Measurements from ENCODE around the gene GOLGA8M.
"Not testable (repeated sequence)": the region's sequence is repeated elsewhere in the genome, so short reads cannot be mapped to it uniquely, and the experiment has no call there.

The GOLGA8M gene

DNA sequence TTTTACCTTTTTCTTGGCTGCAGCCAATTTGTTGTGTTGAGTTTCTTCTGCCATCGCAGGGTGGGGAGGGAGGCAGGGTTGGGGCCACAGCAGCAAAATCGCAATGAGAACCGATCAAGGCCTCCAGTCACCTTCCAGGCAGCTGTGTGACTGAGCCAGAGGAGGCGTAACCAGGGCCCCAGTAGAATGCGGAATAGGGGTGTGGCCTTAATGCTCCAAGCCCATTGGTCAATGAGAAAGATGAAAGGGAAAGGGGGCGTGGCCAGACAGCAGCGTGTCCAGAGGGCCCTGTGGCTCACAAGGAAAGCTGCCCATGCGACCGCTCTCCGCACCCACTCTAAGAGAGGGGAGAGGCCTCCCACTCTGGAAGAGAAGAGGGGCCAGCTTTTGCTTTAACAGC lies at the start of gene GOLGA8M:
GOLGA8M (minus strand) TSS at position 152 of the 400 bp plus-strand sequence; CDS start at position 54, 98 bp downstream.
- not testable (repeated sequence) for DNase-seq (ENCODE audit: low read depth, low spot score)

GRCh38 chr15:28742890-28743289 lies 30.7 kb upstream of the GOLGA8M start:
- DNase-seq (ENCODE audit: low read depth, low spot score), result not testable (repeated sequence)

- not testable (repeated sequence) for DNase-seq (ENCODE audit: low read depth, low spot score)
Observed at GRCh38 chr15:28738590-28739292, 26.5 kb upstream of the GOLGA8M start.

DNA sequence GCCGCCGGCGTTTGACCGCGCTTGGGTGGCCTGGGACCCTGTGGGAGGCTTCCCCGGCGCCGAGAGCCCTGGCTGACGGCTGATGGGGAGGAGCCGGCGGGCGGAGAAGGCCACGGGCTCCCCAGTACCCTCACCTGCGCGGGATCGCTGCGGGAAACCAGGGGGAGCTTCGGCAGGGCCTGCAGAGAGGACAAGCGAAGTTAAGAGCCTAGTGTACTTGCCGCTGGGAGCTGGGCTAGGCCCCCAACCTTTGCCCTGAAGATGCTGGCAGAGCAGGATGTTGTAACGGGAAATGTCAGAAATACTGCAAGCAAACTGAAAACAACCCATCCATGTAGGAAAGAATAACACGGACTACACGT lies 26.0 kb upstream of the GOLGA8M start:
- DNase-seq (ENCODE audit: low read depth, low spot score), result not testable (repeated sequence)

- peak; percentile 74 for DNase-seq (ENCODE audit: low read depth, low spot score)
Observed at GRCh38 chr15:28737521-28738199, 25.4 kb upstream of the GOLGA8M start.

- DNase-seq (ENCODE audit: low read depth, low spot score), result peak; percentile 35
Observed at GRCh38 chr15:28728061-28728460, 15.8 kb upstream of the GOLGA8M start.

- DNase-seq (ENCODE audit: low read depth, low spot score), result not testable (repeated sequence)
Observed at GRCh38 chr15:28727026-28727425, 14.8 kb upstream of the GOLGA8M start.

- DNase-seq (ENCODE audit: low read depth, low spot score), result no peak
Observed at GRCh38 chr15:28726102-28726501, 13.9 kb upstream of the GOLGA8M start.

DNA sequence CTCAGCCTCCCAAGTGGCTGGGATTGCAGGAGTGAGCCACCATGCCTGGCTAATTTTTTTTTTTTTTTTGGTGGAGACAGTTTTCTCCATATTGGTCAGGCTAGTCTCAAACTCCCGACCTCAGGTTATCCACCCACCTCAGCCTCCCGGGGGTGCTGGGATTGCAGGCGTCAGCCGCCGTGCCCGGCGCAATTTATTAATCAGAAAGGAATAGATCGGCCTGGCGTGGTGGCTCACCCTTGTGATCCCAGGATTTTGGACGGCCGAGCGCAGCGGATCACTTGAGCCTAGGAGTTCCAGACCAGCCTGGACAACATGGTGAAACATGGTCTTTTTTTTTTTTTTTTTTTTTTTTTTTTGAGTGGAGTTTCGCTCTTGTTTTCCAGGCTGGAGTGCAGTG lies 13.3 kb upstream of the GOLGA8M start:
- DNase-seq (ENCODE audit: low read depth, low spot score), result no peak

GRCh38 chr15:28723986-28724385 lies 11.8 kb upstream of the GOLGA8M start:
- DNase-seq (ENCODE audit: low read depth, low spot score), result not testable (repeated sequence)

DNA sequence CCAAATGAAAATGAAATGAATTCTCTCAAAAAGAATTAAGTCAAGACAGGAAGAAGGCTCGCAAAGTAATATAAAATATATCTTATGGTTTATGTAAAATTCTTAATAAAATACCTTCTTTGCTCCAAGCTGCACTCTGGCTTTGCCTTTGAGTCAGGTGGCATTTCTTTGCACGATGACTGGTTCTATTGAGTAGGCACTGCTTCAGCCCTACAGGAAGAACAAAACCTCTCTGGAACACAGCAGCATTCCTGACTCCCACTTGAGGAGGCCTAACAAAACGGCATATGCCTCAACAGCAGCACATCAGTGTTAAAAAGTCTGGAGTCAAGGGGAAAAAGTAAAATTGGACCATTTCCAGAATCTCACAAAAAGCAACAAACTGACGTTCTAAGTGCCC lies 7.4 kb upstream of the GOLGA8M start:
- not testable (repeated sequence) for DNase-seq (ENCODE audit: low read depth, low spot score)

GRCh38 chr15:28718576-28718975 lies 6.4 kb upstream of the GOLGA8M start:
- DNase-seq (ENCODE audit: low read depth, low spot score), result not testable (repeated sequence)

DNA sequence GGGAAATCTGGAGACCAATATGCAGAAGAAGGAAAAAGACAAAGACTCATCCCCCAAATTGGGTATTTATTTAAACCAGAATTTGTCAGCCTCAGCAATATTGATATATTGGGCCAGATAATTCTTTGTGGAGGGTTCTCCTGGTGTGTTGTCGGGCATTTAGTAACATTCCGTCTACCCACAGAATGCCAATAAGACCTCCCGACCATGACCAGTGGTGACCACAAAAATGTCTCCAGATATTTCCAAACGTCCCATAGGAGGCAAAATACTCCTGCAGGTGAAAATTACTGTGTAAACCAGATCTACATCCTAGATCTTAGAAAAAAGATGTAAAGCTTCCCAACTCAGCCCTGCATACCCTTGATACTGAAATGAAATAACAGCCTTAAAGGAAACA lies 2.0 kb upstream of the GOLGA8M start:
- peak; percentile 59 for DNase-seq (ENCODE audit: low read depth, low spot score)

DNA sequence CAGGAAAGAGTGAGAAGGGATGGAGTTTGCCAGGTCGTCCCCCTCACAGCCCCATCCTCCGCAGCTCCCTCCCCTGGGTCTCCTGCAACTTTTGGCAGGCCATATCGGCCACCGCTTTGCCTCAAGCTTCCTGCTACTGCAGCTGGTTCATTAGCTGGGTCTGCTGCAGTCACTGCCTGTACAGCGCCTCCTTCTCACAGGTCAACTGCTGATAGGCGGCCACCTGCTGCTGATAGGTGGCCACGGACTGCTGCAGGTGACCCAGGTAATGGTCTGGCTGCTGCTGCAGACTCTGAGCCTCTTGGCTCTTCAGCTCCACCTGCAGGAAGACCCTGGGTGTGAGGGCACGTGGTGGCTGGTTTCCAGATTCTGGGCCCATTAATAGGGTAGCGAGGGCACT lies 8.3 kb downstream of the GOLGA8M start:
- not testable (repeated sequence) for DNase-seq (ENCODE audit: low read depth, low spot score)

- DNase-seq (ENCODE audit: low read depth, low spot score), result not testable (repeated sequence)
Observed at GRCh38 chr15:28702427-28702826, 9.8 kb downstream of the GOLGA8M start.

DNA sequence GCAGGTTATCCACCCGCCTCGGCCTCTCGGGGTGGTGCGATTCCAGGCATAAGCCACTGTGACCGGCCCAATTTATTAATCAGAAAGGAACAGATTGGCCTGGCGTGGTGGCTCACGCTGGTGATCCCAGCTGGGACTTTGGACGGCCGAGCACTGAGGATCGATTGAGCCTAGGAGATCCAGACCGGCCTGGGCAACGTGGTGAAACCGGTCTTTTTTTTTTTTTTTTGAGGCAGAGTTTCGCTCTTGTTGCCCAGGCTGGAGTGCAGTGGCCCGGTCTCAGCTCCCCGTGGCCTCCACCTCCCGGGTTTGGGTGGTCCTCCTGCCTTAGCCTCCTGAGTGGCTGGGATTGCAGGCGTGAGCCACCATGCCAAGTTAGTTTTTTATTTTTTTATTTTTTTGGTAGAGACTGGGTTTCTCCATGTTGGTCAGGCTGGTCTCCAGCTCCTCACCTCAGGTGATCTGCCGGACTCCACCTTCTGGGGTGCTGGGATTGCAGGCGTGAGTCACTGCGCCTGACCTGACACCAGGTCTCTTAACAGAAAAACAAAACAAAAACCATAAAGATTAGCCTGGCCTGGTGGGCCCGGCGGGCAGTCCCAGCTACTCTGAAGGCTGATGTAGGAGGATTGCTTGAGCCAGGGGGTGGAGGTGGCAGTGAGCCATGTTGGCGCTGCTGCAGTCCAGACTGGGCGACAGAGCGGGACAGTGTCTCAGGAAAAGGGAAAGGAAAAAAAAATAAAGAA lies 18.0 kb downstream of the GOLGA8M start:
- DNase-seq (ENCODE audit: low read depth, low spot score), result peak; percentile 1

DNA sequence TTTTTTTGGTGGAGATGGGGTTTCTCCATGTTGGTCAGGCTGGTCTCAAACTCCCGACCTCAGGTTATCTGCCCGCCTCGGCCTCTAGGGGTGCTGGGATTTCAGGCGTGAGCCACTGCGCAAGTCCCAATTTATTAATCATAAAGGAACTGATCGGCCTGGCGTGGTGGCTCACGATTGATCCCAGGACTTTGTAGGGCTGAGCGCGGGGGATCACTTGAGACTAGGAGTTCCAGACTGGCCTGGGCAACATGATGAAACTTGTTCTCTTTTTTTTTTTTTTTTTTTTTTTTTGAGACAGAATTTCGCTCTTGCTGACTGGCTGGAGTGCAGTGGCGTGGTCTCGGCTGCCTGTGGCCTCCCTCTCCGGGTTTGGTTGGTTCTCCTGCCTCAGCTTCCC lies 19.2 kb downstream of the GOLGA8M start:
- DNase-seq (ENCODE audit: low read depth, low spot score), result not testable (repeated sequence)

DNA sequence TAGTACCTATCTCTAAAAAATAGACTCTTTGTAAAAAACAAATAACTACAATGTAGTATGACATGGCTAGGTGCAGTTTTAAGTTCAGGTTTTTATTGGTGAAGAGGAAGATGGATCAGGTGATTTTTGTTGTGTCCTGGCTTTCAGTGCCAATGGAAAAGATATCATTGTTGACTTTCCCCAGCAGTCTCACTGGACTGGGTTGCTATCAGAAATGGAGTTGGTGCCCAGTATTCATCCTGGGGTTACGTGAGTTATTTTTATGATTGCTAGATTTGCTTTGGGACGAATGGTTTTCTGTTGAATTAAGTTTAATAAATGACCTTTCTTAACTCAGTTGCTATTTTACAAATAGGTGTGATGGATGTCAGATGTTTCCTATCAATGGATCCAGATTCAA lies 38.7 kb downstream of the GOLGA8M start:
- not testable (repeated sequence) for DNase-seq (ENCODE audit: low read depth, low spot score)

- not testable (repeated sequence) for DNase-seq (ENCODE audit: low read depth, low spot score)
Observed at GRCh38 chr15:28672122-28672521, 40.1 kb downstream of the GOLGA8M start.

GRCh38 chr15:28666402-28666801 lies 45.8 kb downstream of the GOLGA8M start:
- DNase-seq (ENCODE audit: low read depth, low spot score), result not testable (repeated sequence)

DNA sequence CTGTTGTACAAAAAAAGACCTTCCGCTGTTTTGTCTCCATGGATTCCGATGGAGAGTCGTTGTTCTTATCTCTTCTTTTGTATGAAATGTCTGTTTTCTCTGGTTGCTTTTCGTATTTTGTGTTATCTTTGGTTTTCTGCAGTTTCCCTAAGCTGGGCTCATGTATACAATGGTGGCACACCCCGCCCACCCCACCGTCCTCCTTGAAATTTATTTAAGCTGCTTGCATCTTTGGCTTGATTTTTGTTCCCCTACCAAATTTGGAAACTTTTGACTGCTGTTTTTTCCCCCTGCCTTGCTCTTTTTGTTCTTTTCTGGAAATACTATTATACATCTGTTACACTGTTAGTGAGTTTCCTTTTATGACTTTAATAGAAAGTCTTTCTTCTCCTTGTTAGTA lies 47.6 kb downstream of the GOLGA8M start:
- DNase-seq (ENCODE audit: low read depth, low spot score), result not testable (repeated sequence)

DNA sequence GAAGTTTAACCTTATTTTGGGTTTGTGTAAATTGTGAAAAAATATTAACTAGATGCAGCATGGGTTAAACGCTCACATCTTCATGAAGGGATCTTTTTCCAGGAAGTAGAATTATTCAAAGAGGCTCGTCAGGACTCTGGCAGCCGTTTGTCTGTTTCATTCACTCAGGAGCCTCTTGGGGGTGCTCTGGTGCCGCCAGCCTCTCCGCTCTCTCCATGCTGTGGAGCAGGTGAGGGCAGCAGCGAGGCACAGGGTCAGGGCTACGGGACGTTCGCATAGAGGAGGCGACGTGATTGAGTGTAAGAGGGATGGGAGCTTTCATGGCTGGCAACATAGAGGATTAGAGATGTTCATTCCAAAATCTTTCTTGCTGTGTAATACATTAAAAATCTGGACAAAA lies 48.5 kb downstream of the GOLGA8M start:
- not testable (repeated sequence) for DNase-seq (ENCODE audit: low read depth, low spot score)
